Mesothelial cell of epicardium (in vitro differentiated cells): ENCODE results near the gene JAM3. TPM values are rescaled to one million over a fixed set of nuclear protein-coding genes. Genes with fewer than 3 reads are reported as not detected.

Experiments used
- DNase-seq, 2 experiments: peaks; one replicate each; pipeline ENCODE4 v3.0.0; 2021; ENCODE audit warnings: low spot score in 2 of 2; ENCODE audit not compliant: unreplicated experiment in 2 of 2
- H3K27ac Mint-ChIP-seq: 2 replicates; pipeline ENCODE4 v1.8.0; 2021; ENCODE audit warnings: mixed read lengths
- H3K27me3 Mint-ChIP-seq: 2 replicates; pipeline ENCODE4 v1.8.0; 2021; ENCODE audit warnings: low read depth, mixed read lengths
- H3K36me3 Mint-ChIP-seq: 2 replicates; pipeline ENCODE4 v1.8.0; 2021; ENCODE audit warnings: mixed read lengths
- H3K4me1 Mint-ChIP-seq: 2 replicates; pipeline ENCODE4 v1.8.0; 2021; ENCODE audit warnings: mixed read lengths
- H3K4me3 Mint-ChIP-seq: 2 replicates; pipeline ENCODE4 v1.8.0; 2021; ENCODE audit warnings: mild to moderate bottlenecking, moderate library complexity, mixed read lengths
- H3K9me3 Mint-ChIP-seq: 2 replicates; pipeline ENCODE4 v1.8.0; 2021; ENCODE audit warnings: mixed read lengths
- CTCF ChIP-seq: fragments of 200-600 bp; sonication (generic); IDR thresholded peaks from one replicate; pipeline ENCODE4 v1.5.0; 2021; ENCODE audit warnings: antibody characterized with exemption; ENCODE audit not compliant: unreplicated experiment
- total RNA-seq: library from RNA; stranded (reverse); gene quantifications from 3 replicates; pipeline ENCODE4 v1.2.1, GENCODE V29; 2021

The JAM3 gene
- total RNA-seq, 1 donor from 2014 or later: 36.2 TPM

DNA sequence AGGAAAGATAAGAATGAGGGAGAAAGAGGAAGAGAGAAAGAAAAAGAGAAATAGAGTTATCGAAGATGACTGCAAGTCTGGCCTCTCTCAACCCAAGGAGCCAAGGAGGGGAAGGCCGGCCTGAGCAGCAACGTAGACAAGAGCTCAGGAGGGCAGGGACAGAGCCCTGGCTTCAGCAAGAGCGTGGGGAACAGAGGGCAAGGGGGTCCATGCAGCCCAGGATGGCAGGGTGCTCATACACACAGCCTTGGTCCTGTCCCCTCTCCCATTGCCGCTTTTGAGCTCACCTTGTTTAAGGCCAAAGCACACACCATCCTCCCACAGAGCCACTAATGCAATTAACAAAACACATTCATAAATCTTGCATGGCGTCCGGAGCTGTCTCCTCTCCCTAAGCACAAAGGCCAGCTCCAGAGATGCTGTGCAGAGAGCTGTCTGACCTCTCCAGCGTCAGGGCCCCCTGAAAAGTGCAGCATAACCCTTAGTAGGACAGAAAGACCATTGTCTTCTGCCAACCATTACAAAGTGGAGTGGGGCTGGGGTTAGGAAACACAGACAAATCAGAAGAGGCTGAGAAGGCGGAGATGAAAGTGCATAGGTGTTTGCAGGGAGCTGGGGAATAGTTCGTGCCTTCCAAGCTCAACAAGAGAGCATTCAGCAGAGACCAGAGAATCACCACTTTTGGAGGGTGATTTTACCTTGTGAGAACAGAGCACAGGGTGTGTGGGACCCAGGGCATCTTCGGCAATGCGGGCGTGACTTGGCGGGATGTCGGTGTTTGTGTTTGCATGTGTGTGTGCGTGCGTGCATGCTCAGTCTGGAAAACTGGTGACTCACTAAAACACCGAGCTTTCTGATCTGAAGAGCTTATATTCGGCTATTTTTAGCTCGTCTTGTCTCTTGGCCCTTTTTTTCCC is 28.2 kb upstream of the JAM3 start:
- H3K36me3 Mint-ChIP-seq: no peaks in the 10 kb centered on the region

DNA sequence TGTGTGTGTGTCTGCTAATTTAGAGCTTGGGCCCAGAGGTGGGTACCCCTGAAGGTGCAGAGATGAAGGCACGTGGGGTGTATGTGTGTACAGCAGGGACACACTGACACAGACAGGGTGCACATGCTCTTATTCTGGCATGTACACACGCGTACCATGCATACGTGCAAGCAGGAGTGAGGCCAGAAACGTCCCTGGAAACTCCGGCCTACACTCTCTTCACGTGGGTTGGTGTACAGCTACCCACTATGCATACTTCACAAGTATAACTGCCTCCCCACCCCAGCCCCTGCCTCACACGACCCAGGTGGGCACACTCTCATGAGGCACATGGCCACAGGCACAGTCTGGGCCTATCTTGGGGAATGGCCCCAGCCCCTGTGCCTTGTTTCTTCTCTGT is 27.5 kb upstream of the JAM3 start:
- H3K27me3 Mint-ChIP-seq: peaks cover 6% of the 10 kb centered on the region
- peak overlapping the region; percentile 87 for H3K27ac Mint-ChIP-seq
- no peaks in the 10 kb centered on the region for H3K36me3 Mint-ChIP-seq
- DNase-seq: no peak
- H3K9me3 Mint-ChIP-seq: no peaks in the 10 kb centered on the region
- H3K4me3 Mint-ChIP-seq: no peak overlapping the region
- TF ChIP-seq CTCF: no peak
- peaks cover 44% of the 10 kb centered on the region for H3K4me1 Mint-ChIP-seq

More for the DNA sequence above, 28.2 kb upstream of the JAM3 start:
- no peak for TF ChIP-seq CTCF
- Mint-ChIP-seq H3K27ac (peak overlapping the region; percentile 87), H3K4me3 (no peak overlapping the region), H3K27me3 (peaks cover 2% of the 10 kb centered on the region), H3K9me3 (no peaks in the 10 kb centered on the region), H3K4me1 (peaks cover 49% of the 10 kb centered on the region)
- no peak for DNase-seq

DNA sequence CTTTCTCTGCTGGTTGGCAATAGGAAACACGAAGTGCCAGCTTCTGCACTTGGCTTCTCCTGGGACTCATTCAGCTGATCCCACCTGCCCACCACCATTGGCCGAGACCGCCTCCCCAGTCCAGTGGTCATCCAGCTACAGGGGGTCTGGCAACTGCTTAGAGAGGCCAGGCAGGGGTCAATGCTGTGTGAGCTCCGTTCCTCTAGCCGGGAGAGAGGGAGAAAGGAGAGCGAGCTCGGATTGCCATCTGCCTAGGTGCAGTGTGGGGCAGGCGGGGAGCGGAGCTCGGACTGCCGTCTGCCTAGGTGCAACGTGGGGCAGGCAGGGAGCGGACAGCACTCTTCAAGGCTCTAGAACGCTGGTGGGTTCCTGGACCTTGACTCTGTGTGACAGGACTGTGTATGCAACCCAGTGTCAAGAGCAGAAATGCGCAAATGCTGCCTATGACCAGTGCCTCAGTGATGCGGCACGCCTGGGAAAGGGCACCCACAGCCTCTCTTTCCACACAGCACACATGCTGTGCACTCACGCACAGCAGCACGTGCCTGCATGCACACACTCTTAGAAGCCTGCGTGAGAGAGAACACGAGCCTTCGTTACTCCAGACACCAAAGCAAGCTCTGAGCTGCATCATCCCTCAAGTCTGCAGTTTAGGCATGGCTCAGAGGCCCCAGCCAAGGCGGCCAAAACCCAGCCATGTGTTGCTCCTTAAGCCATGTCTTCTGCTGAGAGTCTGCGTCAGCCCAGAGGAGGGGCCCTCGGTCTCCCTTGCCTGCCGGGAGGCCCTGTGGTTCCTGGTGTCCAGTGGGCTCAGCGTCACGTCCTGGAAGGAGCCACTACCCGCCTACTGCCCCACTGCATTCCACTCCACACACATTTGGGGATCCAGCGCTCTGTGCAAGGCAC is 26.8 kb upstream of the JAM3 start:
- DNase-seq: no peak
- H3K27ac Mint-ChIP-seq: peak overlapping the region; percentile 87
- H3K9me3 Mint-ChIP-seq: no peaks in the 10 kb centered on the region
- peaks cover 13% of the 10 kb centered on the region for H3K27me3 Mint-ChIP-seq
- no peak for TF ChIP-seq CTCF
- H3K4me1 Mint-ChIP-seq: peaks cover 40% of the 10 kb centered on the region
- H3K4me3 Mint-ChIP-seq: no peak overlapping the region
- no peaks in the 10 kb centered on the region for H3K36me3 Mint-ChIP-seq

DNA sequence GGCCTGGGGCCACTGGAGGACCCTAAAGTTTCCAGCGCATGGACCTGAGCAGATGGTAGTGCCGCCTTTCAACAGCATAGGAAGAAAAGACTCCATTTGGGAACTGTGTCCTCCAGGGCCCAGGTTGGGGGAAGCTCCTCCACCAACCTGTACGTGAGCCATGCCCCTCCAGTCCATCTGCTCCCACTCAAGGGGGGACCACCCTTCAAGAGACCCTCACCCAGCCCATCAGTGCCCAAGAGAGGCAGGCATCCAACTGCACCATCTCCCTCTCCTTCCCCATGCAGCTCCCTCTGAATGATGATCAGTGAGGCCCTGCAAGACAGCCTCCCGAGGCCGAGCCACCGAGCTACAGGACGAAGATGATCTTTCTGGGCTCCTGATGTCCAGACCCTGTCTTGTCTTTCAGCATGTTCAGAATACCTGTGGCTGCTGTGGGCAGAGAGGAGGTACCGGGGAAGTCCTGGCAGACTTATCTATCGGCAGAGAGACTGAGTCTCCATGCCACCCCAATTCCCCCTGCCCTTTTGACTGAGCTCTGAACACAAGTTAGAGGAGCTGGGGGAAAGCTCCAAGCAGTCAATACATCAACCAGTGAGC is 25.0 kb upstream of the JAM3 start:
- Mint-ChIP-seq H3K4me1 (peaks cover 30% of the 10 kb centered on the region), H3K36me3 (no peaks in the 10 kb centered on the region), H3K9me3 (no peaks in the 10 kb centered on the region), H3K4me3 (no peak overlapping the region), H3K27me3 (peaks cover 24% of the 10 kb centered on the region), H3K27ac (no peak overlapping the region)
- DNase-seq: no peak
- no peak for TF ChIP-seq CTCF

DNA sequence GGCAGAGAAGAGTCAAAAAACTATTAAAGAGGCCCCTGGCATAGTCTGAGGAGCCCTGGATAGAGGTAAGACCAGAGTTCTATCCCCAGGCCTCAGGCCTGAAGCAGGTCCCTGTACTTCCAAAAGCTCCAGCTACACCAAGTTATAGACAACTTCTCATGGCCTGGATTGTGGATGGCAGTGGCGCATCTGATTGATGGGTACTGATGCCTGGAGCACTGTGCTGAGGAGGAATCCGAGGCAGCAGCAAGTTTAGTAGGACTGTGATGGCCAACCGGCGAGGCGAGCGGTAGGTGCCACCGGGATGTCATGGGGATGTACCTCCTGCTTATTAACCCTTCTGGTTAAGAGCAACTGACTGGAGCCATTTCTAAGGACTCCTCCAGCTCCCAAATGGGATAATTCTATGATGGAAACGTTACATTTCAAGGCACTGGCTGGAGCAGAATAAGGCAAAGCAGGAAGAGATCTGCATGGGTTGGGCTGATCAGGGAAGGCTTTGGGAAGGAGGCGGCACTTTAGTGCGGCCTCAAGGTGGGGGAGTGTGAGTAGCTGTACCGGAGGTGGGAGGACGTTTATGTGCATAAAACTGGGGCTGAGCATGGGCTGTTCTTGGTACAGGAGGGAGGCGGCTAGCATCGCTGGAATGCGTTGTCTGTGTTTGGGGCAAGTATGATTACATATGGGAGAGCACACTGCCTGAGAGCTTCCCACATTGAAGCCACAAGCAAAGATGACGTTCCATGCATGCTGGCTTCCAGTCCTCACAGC is 24.2 kb upstream of the JAM3 start:
- Mint-ChIP-seq H3K9me3 (no peaks in the 10 kb centered on the region), H3K4me1 (peaks cover 22% of the 10 kb centered on the region), H3K27ac (no peak overlapping the region), H3K4me3 (no peak overlapping the region), H3K36me3 (no peaks in the 10 kb centered on the region), H3K27me3 (peaks cover 32% of the 10 kb centered on the region)
- TF ChIP-seq CTCF: no peak
- DNase-seq: no peak
